H7 (cell line): Measurements from ENCODE around the gene SLC6A16. TPM values are rescaled to one million over a fixed set of nuclear protein-coding genes. Genes with fewer than 3 reads are reported as not detected.
"Not testable (repeated sequence)": the region's sequence is repeated elsewhere in the genome, so short reads cannot be mapped to it uniquely, and the experiment has no call there.

Source experiments
- DNase-seq: peaks from one replicate; pipeline ENCODE4 v3.0.0; 2012
- H3K27me3 ChIP-seq: 2 replicates; pipeline ENCODE4 v1.6.0; 2011; ENCODE audit warnings: mild to moderate bottlenecking, low read length; ENCODE audit not compliant: control insufficient read depth, insufficient read depth
- H3K36me3 ChIP-seq: replicated peaks from 2 replicates; pipeline ENCODE4 v1.5.1; 2011; ENCODE audit warnings: low read length; ENCODE audit not compliant: control insufficient read depth, insufficient read depth
- H3K4me3 ChIP-seq: 2 replicates; pipeline ENCODE4 v1.5.1; 2011; ENCODE audit warnings: low read depth, mild to moderate bottlenecking, control low read depth, low read length, moderate library complexity; ENCODE audit not compliant: insufficient read depth
- total RNA-seq: library from RNA; depleted of rRNA; stranded (reverse); fragments of >200 nt; shearing (Covaris generic); gene quantifications from 2 replicates; pipeline ENCODE4 v1.2.3, GENCODE V29; 2014; rRNA removed

The SLC6A16 gene
- total RNA-seq: 0.24 and 4.3 TPM in 2 replicates

- no peaks in the 10 kb centered on the region for H3K36me3 ChIP-seq
- peak; percentile 34 for DNase-seq
- H3K4me3 ChIP-seq: no peak within 1 kb of the TSS
- H3K27me3 ChIP-seq: no peaks in the 10 kb centered on the region
Measured at GRCh38 chr19:49324801-49325576, at the start of gene SLC6A16. Gene SLC6A16 (minus strand): TSS chr19:49325191. CDS start chr19:49311347, 13,844 bp downstream.

- DNase-seq, H3K27me3 ChIP-seq, H3K36me3 ChIP-seq, H3K4me3 ChIP-seq: not testable (repeated sequence)
Measured at GRCh38 chr19:49373174-49373573, 48.2 kb upstream of the SLC6A16 start.

- Histone ChIP-seq H3K4me3 (no peak overlapping the region), H3K36me3 (no peaks in the 10 kb centered on the region), H3K27me3 (no peaks in the 10 kb centered on the region)
- no peak for DNase-seq
Measured at GRCh38 chr19:49371184-49371583, 46.2 kb upstream of the SLC6A16 start.

GRCh38 chr19:49368711-49369358 lies 43.8 kb upstream of the SLC6A16 start:
- Histone ChIP-seq H3K36me3 (no peaks in the 10 kb centered on the region), H3K27me3 (no peaks in the 10 kb centered on the region), H3K4me3 (no peak overlapping the region)
- DNase-seq: no peak

- no peaks in the 10 kb centered on the region for H3K36me3 ChIP-seq
- no peak for DNase-seq
- H3K27me3 ChIP-seq: no peaks in the 10 kb centered on the region
- no peak overlapping the region for H3K4me3 ChIP-seq
Measured at GRCh38 chr19:49366110-49366509, 41.1 kb upstream of the SLC6A16 start.

GRCh38 chr19:49364083-49364737 lies 39.2 kb upstream of the SLC6A16 start:
- H3K36me3 ChIP-seq: peaks cover 5% of the 10 kb centered on the region
- peak; percentile 53 for DNase-seq
- H3K27me3 ChIP-seq: no peaks in the 10 kb centered on the region
- peak overlapping the region; percentile 36 for H3K4me3 ChIP-seq

- Histone ChIP-seq H3K27me3 (no peaks in the 10 kb centered on the region), H3K36me3 (peaks cover 7% of the 10 kb centered on the region), H3K4me3 (peak within 1 kb of the TSS; percentile 98)
- DNase-seq: peak; percentile 98
Measured at GRCh38 chr19:49363268-49364082, 38.5 kb upstream of the SLC6A16 start, which contains the start of gene DKKL1. Gene DKKL1 (plus strand): TSS chr19:49363877. CDS start chr19:49363999, 122 bp downstream.

GRCh38 chr19:49362929-49363267 lies 37.9 kb upstream of the SLC6A16 start:
- peak; percentile 67 for DNase-seq
- H3K36me3 ChIP-seq: peaks cover 10% of the 10 kb centered on the region
- H3K4me3 ChIP-seq: peak overlapping the region; percentile 98
- H3K27me3 ChIP-seq: no peaks in the 10 kb centered on the region

- Histone ChIP-seq H3K36me3 (peaks cover 13% of the 10 kb centered on the region), H3K27me3 (no peaks in the 10 kb centered on the region), H3K4me3 (peak within 1 kb of the TSS; percentile 98)
- peak; percentile 98 for DNase-seq
Measured at GRCh38 chr19:49362048-49362928, 37.3 kb upstream of the SLC6A16 start, which contains the start of gene TEAD2. Gene TEAD2 (minus strand): TSS chr19:49362416. CDS start chr19:49360075, 2,341 bp downstream.

GRCh38 chr19:49361438-49362047 lies 36.6 kb upstream of the SLC6A16 start:
- peak overlapping the region; percentile 98 for H3K4me3 ChIP-seq
- peaks cover 19% of the 10 kb centered on the region for H3K36me3 ChIP-seq
- DNase-seq: peak; percentile 97
- no peaks in the 10 kb centered on the region for H3K27me3 ChIP-seq

- Histone ChIP-seq H3K36me3 (peaks cover 23% of the 10 kb centered on the region), H3K27me3 (no peaks in the 10 kb centered on the region), H3K4me3 (no peak overlapping the region)
- DNase-seq: peak; percentile 50
Measured at GRCh38 chr19:49359851-49360820, 35.1 kb upstream of the SLC6A16 start.

GRCh38 chr19:49357186-49357585 lies 32.2 kb upstream of the SLC6A16 start:
- Histone ChIP-seq H3K36me3 (peaks cover 34% of the 10 kb centered on the region), H3K27me3 (no peaks in the 10 kb centered on the region), H3K4me3 (no peak overlapping the region)
- peak; percentile 5 for DNase-seq
